Prostate gland (tissue), 2 donors: ENCODE data around the gene GATB.

Source experiments
- POLR2A ChIP-seq: fragments of 450-650 bp; IDR thresholded peaks from one replicate; pipeline ENCODE4 v1.6.1; 2016; ENCODE audit warnings: antibody characterized with exemption, mild to moderate bottlenecking
- POLR2AphosphoS5 ChIP-seq: sonication (generic); formaldehyde crosslinking; IDR thresholded peaks from one replicate; pipeline ENCODE4 v1.6.1; 2017; ENCODE audit warnings: antibody characterized with exemption
- TF ChIP-seq, protein P1 (sequence below), 4 experiments: fragments of 200-600 bp in 2 of 4; fragments of 450-650 bp in 2 of 4; sonication (generic) in 2 of 4; IDR thresholded peaks; 1 replicate in 3 of 4; 2 replicates in 1 of 4; pipeline ENCODE4 v1.5.1; 2016 to 2019; ENCODE audit warnings: antibody characterized with exemption in 4 of 4, mild to moderate bottlenecking in 2 of 4, moderate library complexity in 2 of 4

DNA sequence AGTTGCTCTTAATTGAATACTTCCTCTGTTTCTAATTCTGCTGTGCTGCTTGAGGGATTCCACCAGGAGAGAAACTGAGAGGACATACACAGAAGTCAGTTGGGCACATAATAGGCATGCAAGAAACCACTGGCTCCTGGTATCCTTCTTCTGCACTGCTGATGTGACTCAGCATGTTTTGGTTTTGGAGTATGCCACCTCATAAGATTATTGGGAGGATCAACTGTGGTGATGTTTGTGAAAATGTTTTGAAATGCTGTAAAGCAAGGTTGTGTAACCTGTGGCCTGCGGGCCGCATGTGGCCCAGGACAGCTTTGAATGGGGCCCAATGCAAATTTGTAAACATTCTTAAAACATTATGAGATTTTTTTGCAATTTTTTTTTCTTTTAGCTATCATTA lies 119.6 kb downstream of the GATB start:
- TF ChIP-seq POLR2A (no peak), POLR2AphosphoS5 (no peak)
- TF ChIP-seq, protein P1, sequence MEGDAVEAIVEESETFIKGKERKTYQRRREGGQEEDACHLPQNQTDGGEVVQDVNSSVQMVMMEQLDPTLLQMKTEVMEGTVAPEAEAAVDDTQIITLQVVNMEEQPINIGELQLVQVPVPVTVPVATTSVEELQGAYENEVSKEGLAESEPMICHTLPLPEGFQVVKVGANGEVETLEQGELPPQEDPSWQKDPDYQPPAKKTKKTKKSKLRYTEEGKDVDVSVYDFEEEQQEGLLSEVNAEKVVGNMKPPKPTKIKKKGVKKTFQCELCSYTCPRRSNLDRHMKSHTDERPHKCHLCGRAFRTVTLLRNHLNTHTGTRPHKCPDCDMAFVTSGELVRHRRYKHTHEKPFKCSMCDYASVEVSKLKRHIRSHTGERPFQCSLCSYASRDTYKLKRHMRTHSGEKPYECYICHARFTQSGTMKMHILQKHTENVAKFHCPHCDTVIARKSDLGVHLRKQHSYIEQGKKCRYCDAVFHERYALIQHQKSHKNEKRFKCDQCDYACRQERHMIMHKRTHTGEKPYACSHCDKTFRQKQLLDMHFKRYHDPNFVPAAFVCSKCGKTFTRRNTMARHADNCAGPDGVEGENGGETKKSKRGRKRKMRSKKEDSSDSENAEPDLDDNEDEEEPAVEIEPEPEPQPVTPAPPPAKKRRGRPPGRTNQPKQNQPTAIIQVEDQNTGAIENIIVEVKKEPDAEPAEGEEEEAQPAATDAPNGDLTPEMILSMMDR (IDR thresholded peaks at IDR 0.05), result no peak
